Transverse colon (tissue), 4 donors: ENCODE data around the gene RERE. TPM values are rescaled to one million over a fixed set of nuclear protein-coding genes. Genes with fewer than 3 reads are reported as not detected.
A peak's percentile ranks its signal among the peaks of the same experiment; 100 is the strongest.

Experiments
- DNase-seq: peaks from one replicate; pipeline ENCODE4 v3.0.0-alpha.2; 2019
- H3K27ac ChIP-seq, 4 donors: fragments of 200-600 bp; sonication (generic); 2 replicates each; pipeline ENCODE4 v1.5.1; 2016 to 2018; ENCODE audit warnings: inconsistent platforms in 4 of 4
- H3K27me3 ChIP-seq: fragments of 200-600 bp; sonication (generic); 2 replicates; pipeline ENCODE4 v1.5.1; 2017; ENCODE audit warnings: inconsistent platforms
- H3K36me3 ChIP-seq, 4 donors: fragments of 200-600 bp; sonication (generic); 2 replicates each; pipeline ENCODE4 v1.5.1; 2017 to 2019; ENCODE audit warnings: inconsistent platforms in 4 of 4
- H3K4me1 ChIP-seq, 4 donors: fragments of 200-600 bp; sonication (generic); 2 replicates each; pipeline ENCODE4 v1.5.1; 2017 to 2020; ENCODE audit warnings: inconsistent platforms in 4 of 4
- H3K4me3 ChIP-seq, 4 donors: fragments of 200-600 bp; sonication (generic); 1 replicate in 1 of 4; 2 replicates in 3 of 4; pipeline versions ENCODE4 v1.5.1 to v1.6.1; 2017 to 2019; ENCODE audit warnings: inconsistent platforms in 4 of 4
- H3K9me3 ChIP-seq, 2 donors: fragments of 200-600 bp; sonication (generic); 2 replicates each; pipeline ENCODE4 v1.5.1; 2017 to 2019; ENCODE audit warnings: inconsistent platforms in 2 of 2
- EP300 ChIP-seq: sonication (generic); formaldehyde crosslinking; IDR thresholded peaks from one replicate; pipeline ENCODE4 v1.6.1; 2017; ENCODE audit warnings: antibody characterized with exemption, low read depth
- POLR2A ChIP-seq: fragments of 450-650 bp; IDR thresholded peaks from one replicate; pipeline ENCODE4 v1.6.1; 2016; ENCODE audit warnings: antibody characterized with exemption, mild to moderate bottlenecking, moderate library complexity
- POLR2AphosphoS5 ChIP-seq, 3 donors: sonication (generic); formaldehyde crosslinking; IDR thresholded peaks; one replicate each; pipeline ENCODE4 v1.6.1; 2016; ENCODE audit warnings: antibody characterized with exemption in 3 of 3
- WGBS, 2 donors: methylation state at CpG; one replicate each; pipeline ENCODE4 v1.1.5; 2018; ENCODE audit warnings: low coverage in 1 of 2; 5-methylcytosine and 5-hydroxymethylcytosine counted together
- in situ Hi-C, 4 donors: fragments of 200-750 bp; cut with MboI; loops; one replicate each; pipeline versions ENCODE4 v1.15.0 to v1.15.1; 2017; ENCODE audit warnings: low sequenced_read_pairs in 3 of 4, low pct_ligation_motif_present in 1 of 4, low pct_unique_long_range_greater_than_20kb in 1 of 4
- intact Hi-C: fragments of 100-400 bp; cut with DNase I; formaldehyde crosslinking; loops from one replicate; pipeline ENCODE4 v1.15.1; 2023; ENCODE audit warnings: low total_unique reads
- total RNA-seq, 4 donors: library from RNA; depleted of rRNA; stranded (reverse); fragments of >200 nt; gene quantifications; one replicate each; pipeline ENCODE4 v1.1.0, GENCODE V29; 2016
- TF ChIP-seq, protein P1 (sequence below), 5 experiments: fragments of 200-600 bp in 3 of 5; fragments of 450-650 bp in 2 of 5; sonication (generic) in 3 of 5; IDR thresholded peaks; 1 replicate in 2 of 5; 2 replicates in 3 of 5; pipeline ENCODE4 v1.5.1; 2016 to 2017; ENCODE audit warnings: antibody characterized with exemption in 5 of 5, inconsistent platforms in 3 of 5, mild to moderate bottlenecking in 2 of 5, moderate library complexity in 1 of 5

The RERE gene
- total RNA-seq, 4 donors from 2014 or later = 80.3 to 657 (median 105) TPM

DNA sequence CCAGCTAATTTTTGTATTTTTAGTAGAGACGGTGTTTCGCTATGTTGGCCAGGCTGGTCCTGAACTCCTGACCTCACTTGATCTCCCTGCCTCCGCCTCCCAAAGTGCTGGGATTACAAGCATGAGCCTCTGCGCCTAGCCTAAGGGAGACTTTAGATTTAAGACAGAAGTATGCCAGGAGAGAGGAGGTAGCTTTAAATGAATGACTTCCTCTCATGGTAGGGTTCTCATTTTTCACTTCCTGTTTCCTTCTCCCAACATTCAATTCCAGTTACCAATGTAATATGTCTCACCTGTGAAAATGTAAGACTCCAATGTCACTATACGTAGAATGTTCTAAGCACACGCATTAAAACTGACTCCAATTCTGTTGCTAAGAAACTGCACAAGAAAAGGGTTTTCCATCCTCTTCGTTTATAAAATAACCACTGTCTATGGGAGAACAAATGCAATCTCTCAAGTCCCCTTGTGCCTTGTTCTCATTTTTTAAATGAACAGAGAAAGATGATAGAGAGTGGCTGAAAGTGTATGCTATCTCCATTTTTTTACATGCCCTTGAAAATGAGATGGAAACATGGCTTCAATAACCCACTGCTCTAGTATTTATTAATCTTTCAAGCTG lies 359.6 kb downstream of the RERE start:
- 72 to 89% methylated on average over 3 to 7 of the region's 7 CpGs for WGBS, 2 donors
- in situ Hi-C loops = no loop called here
- intact Hi-C loops = no loop called here
- H3K27me3 ChIP-seq = no peaks in the 10 kb centered on the region
- no peak for DNase-seq
- peak overlapping the region in 3 of 4 donors; percentile 11 to 85 (median 32) for H3K27ac ChIP-seq
- no peaks in the 10 kb centered on the region for H3K36me3 ChIP-seq
- H3K4me1 ChIP-seq = peaks cover 13 to 51% (median 20%) of the 10 kb centered on the region in 4 donors
- H3K9me3 ChIP-seq = no peaks in the 10 kb centered on the region
- no peak for TF ChIP-seq POLR2AphosphoS5 (IDR thresholded peaks at IDR 0.05)
- no peak for TF ChIP-seq EP300
- no peak for TF ChIP-seq POLR2A
- TF ChIP-seq, protein P1, sequence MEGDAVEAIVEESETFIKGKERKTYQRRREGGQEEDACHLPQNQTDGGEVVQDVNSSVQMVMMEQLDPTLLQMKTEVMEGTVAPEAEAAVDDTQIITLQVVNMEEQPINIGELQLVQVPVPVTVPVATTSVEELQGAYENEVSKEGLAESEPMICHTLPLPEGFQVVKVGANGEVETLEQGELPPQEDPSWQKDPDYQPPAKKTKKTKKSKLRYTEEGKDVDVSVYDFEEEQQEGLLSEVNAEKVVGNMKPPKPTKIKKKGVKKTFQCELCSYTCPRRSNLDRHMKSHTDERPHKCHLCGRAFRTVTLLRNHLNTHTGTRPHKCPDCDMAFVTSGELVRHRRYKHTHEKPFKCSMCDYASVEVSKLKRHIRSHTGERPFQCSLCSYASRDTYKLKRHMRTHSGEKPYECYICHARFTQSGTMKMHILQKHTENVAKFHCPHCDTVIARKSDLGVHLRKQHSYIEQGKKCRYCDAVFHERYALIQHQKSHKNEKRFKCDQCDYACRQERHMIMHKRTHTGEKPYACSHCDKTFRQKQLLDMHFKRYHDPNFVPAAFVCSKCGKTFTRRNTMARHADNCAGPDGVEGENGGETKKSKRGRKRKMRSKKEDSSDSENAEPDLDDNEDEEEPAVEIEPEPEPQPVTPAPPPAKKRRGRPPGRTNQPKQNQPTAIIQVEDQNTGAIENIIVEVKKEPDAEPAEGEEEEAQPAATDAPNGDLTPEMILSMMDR (IDR thresholded peaks at IDR 0.05) = no peak
- H3K4me3 ChIP-seq = no peak overlapping the region

DNA sequence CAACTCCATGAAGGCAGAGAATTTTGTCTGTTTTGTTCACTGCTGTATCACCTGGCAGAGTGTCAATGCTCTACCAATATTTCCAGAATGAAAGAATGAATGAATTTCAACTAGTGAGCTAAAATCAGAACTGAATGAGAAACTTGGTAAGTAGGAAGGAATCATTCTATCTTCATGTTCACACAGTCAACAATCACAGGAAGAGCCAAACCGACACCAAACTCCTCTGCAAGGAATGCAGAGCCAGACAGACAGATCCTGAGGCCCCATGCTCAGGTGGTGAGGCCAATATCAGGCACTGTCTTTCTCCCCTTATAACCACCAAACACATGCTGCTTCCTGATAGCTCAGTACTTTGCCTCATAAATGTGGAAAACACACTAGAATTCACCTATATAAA lies 360.4 kb downstream of the RERE start:
- H3K4me1 ChIP-seq = peaks cover 4 to 43% (median 13%) of the 10 kb centered on the region in 4 donors
- WGBS, 2 donors = 88% methylated on average over 1 of the region's 1 CpG; no CpG with 5 or more reads in 1 of the 2 donors
- no peaks in the 10 kb centered on the region for H3K36me3 ChIP-seq
- H3K27me3 ChIP-seq = no peaks in the 10 kb centered on the region
- intact Hi-C loops (no loop called here), in situ Hi-C loops (no loop called here)
- TF ChIP-seq, protein P1 (IDR thresholded peaks at IDR 0.05) = no peak
- TF ChIP-seq POLR2A = no peak
- H3K4me3 ChIP-seq = no peak overlapping the region
- H3K9me3 ChIP-seq = no peaks in the 10 kb centered on the region
- H3K27ac ChIP-seq = peak overlapping the region; percentile 61 to 85 (median 72)
- DNase-seq = no peak

DNA sequence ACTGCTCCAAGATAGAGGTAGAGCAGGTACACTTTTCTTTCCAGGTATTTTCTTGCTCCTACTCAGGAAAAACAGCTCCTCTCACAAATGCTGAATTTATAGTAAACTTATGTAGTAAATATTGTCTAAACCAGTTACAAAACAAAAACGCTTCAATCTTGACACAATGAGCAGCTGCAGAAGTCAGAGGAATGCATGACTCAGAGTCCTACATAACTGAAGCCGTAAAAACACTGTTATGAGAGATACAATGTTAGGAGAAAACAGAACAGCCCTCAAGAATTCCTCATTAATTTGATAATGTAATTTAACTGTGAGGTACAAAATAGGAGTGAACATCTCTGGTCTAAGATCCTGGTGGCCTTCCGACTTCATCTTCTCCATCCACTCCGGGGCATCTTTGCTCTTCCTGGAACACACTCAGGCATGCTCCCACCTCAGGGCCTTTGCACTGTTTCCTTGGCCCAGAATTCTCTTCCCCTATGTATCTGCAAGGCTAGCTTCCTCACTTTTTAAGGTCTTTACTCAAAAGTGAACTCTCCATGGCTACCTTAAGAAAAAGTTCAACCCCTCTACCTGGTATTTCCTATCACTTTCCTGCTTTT lies 361.0 kb downstream of the RERE start:
- H3K4me3 ChIP-seq = no peak overlapping the region
- no peaks in the 10 kb centered on the region for H3K9me3 ChIP-seq
- TF ChIP-seq POLR2AphosphoS5 (IDR thresholded peaks at IDR 0.05) (peak in 2 of 3 donors; percentile 51 to 57), EP300 (no peak)
- in situ Hi-C loops (no loop called here), intact Hi-C loops (no loop called here)
- DNase-seq = no peak
- peak overlapping the region; percentile 61 to 85 (median 72) for H3K27ac ChIP-seq
- 58 to 76% methylated on average over 3 to 4 of the region's 4 CpGs for WGBS, 2 donors
- H3K36me3 ChIP-seq = no peaks in the 10 kb centered on the region
- peaks cover 3 to 40% (median 13%) of the 10 kb centered on the region in 4 donors for H3K4me1 ChIP-seq
- no peaks in the 10 kb centered on the region for H3K27me3 ChIP-seq

DNA sequence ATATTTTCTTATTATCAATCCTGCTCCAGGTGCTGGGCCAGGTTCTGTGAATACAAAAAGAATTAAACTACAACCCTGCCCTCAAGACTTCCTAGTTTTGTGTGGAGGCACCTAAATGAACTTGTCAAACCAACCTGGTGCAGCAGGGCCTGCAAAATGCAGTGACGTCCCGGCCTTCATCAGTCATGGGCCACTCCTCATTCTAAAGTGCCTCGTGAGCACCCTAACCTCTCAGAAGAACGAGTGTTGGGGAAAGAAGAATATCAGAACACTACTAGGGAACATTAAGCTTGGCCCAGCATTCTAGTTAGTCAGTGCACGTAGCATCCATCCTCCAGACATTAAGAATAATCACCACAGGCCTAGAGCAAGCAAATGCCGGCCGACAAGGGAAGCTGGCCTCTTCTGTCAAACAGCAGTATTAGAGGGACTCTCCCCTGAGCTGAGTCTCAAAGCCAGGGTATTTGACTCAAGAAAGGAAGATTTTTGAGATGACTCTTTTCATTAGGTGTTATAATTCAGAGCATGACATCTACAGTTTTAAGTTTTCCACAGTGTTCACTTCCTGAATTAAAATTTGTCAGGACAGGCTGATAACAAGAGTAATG lies 361.6 kb downstream of the RERE start:
- in situ Hi-C loops (no loop called here), intact Hi-C loops (no loop called here)
- H3K4me1 ChIP-seq = peaks cover 3 to 33% (median 13%) of the 10 kb centered on the region in 4 donors
- no peak for TF ChIP-seq POLR2A
- TF ChIP-seq, protein P1 (IDR thresholded peaks at IDR 0.05) = no peak
- TF ChIP-seq POLR2AphosphoS5 (IDR thresholded peaks at IDR 0.05) = no peak
- TF ChIP-seq EP300 = no peak
- no peaks in the 10 kb centered on the region for H3K27me3 ChIP-seq
- no peaks in the 10 kb centered on the region for H3K9me3 ChIP-seq
- no peak for DNase-seq
- no peak overlapping the region for H3K4me3 ChIP-seq
- H3K27ac ChIP-seq = peak overlapping the region; percentile 61 to 85 (median 72)
- H3K36me3 ChIP-seq = no peaks in the 10 kb centered on the region
- WGBS, 2 donors = 80 to 100% methylated on average over 2 to 7 of the region's 7 CpGs
